Measurements from ENCODE around the gene BBS9.

The BBS9 gene

DNA sequence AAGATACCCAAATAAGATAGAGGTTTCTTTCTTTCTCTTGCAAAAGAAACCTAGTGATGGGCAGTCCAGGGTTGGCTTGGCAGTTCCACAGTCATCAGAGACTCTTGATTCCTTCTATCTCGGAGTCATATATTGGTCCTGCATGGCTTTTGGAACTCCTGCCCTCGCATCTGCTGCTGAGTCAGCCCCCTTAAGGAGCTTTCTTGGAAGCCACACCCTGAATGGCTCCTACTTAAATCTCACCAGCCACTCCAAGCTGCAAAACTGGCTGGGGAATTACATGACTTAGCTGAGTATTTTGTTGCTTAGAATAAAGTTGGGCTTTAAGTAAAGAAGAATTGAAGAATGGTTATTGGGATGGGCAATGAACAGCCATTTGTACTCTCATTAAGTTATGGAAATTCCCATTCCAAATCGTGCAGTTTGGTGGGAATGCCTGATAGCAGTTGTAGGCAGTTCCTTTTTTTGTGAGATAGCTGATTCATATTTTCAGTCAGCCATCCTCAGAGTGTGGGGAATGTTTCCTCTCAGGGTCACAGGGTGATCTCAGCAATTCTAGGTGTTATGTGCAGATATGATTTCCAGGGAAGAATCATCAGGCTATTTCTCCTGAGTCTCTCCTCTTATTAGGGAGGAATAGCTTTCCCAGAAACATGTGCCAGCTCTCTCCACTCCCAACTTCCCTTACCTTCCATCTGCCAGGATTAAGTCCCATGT lies 209.9 kb downstream of the BBS9 start:
- TF ChIP-seq, protein P1, sequence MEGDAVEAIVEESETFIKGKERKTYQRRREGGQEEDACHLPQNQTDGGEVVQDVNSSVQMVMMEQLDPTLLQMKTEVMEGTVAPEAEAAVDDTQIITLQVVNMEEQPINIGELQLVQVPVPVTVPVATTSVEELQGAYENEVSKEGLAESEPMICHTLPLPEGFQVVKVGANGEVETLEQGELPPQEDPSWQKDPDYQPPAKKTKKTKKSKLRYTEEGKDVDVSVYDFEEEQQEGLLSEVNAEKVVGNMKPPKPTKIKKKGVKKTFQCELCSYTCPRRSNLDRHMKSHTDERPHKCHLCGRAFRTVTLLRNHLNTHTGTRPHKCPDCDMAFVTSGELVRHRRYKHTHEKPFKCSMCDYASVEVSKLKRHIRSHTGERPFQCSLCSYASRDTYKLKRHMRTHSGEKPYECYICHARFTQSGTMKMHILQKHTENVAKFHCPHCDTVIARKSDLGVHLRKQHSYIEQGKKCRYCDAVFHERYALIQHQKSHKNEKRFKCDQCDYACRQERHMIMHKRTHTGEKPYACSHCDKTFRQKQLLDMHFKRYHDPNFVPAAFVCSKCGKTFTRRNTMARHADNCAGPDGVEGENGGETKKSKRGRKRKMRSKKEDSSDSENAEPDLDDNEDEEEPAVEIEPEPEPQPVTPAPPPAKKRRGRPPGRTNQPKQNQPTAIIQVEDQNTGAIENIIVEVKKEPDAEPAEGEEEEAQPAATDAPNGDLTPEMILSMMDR (conservative IDR thresholded peaks at IDR 0.05; ENCODE audit: low read length), result no peak
- TF ChIP-seq EZH2phosphoT487 (IDR thresholded peaks at IDR 0.05; ENCODE audit: borderline replicate concordance), result no peak

GRCh38 chr7:33346055-33346454 lies 216.7 kb downstream of the BBS9 start:
- Histone ChIP-seq H3K4me2 (ENCODE audit: low read depth, low read length, poor library complexity, severe bottlenecking) (no peak overlapping the region), H3K9me3 (ENCODE audit: insufficient read depth, low read depth, low read length) (no peaks in the 10 kb centered on the region), H3F3A (ENCODE audit: low read depth) (no peaks in the 10 kb centered on the region), H4K20me1 (ENCODE audit: insufficient read depth, low read length, poor library complexity, severe bottlenecking) (no peaks in the 10 kb centered on the region), H2AFZ (ENCODE audit: low read length) (no peak overlapping the region), H3K4me3 (ENCODE audit: low read length, poor library complexity, severe bottlenecking) (no peak overlapping the region), H3K36me3 (ENCODE audit: insufficient read depth, low read length) (no peaks in the 10 kb centered on the region), H3K4me1 (ENCODE audit: insufficient read depth, low read length, poor library complexity, severe bottlenecking) (no peaks in the 10 kb centered on the region), H3K79me2 (ENCODE audit: insufficient read depth, low read length) (no peaks in the 10 kb centered on the region), H3K27me3 (ENCODE audit: insufficient read depth, low read length, poor library complexity, severe bottlenecking) (no peaks in the 10 kb centered on the region), H3K9me2 (replicated peaks; ENCODE audit: low read depth, low read length) (no peaks in the 10 kb centered on the region; the same call in 1 of the 2 replicates), H3K9ac (ENCODE audit: low read depth, low read length, poor library complexity, severe bottlenecking) (no peak overlapping the region)
- TF ChIP-seq EZH2phosphoT487 (IDR thresholded peaks at IDR 0.05; ENCODE audit: borderline replicate concordance), result no peak
- TF ChIP-seq, protein P1 (conservative IDR thresholded peaks at IDR 0.05; ENCODE audit: low read length), result no peak

More for the DNA sequence above, 209.9 kb downstream of the BBS9 start:
- H3F3A ChIP-seq (ENCODE audit: low read depth), result no peaks in the 10 kb centered on the region
- H4K20me1 ChIP-seq (ENCODE audit: insufficient read depth, low read length, poor library complexity, severe bottlenecking), result no peaks in the 10 kb centered on the region
- no peaks in the 10 kb centered on the region for H3K4me1 ChIP-seq (ENCODE audit: insufficient read depth, low read length, poor library complexity, severe bottlenecking)
- no peaks in the 10 kb centered on the region for H3K9me3 ChIP-seq (ENCODE audit: insufficient read depth, low read depth, low read length)
- no peak overlapping the region for H3K9ac ChIP-seq (ENCODE audit: low read depth, low read length, poor library complexity, severe bottlenecking)
- no peak overlapping the region for H2AFZ ChIP-seq (ENCODE audit: low read length)
- H3K36me3 ChIP-seq (ENCODE audit: insufficient read depth, low read length), result no peaks in the 10 kb centered on the region
- H3K4me2 ChIP-seq (ENCODE audit: low read depth, low read length, poor library complexity, severe bottlenecking), result no peak overlapping the region
- no peak overlapping the region for H3K4me3 ChIP-seq (ENCODE audit: low read length, poor library complexity, severe bottlenecking)
- H3K9me2 ChIP-seq (replicated peaks; ENCODE audit: low read depth, low read length), result no peaks in the 10 kb centered on the region; the same call in 1 of the 2 replicates
- no peaks in the 10 kb centered on the region for H3K27me3 ChIP-seq (ENCODE audit: insufficient read depth, low read length, poor library complexity, severe bottlenecking)
- no peaks in the 10 kb centered on the region for H3K79me2 ChIP-seq (ENCODE audit: insufficient read depth, low read length)

DNA sequence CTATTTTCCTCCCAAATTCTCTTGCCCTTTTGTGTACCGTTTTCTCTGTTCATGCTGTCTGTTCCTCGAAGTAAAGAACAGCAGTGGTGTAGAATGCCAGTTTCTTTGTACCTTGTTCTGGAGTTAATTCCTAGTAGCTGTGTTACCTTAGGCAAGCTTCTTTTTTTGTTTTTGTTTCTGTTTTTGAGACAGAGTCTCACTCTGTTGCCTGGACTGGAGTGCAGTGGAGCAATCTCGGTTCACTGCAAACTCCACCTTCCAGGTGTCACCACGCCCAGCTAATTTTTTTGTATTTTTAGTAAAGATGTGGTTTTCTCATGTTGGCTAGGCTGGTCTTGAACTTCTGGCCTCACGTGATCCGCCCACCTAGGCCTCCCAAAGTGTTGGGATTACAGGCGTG lies 221.2 kb downstream of the BBS9 start:
- Histone ChIP-seq H3K36me3 (ENCODE audit: insufficient read depth, low read length) (no peaks in the 10 kb centered on the region), H4K20me1 (ENCODE audit: insufficient read depth, low read length, poor library complexity, severe bottlenecking) (no peaks in the 10 kb centered on the region), H2AFZ (ENCODE audit: low read length) (no peak overlapping the region), H3K4me2 (ENCODE audit: low read depth, low read length, poor library complexity, severe bottlenecking) (no peak overlapping the region), H3K4me3 (ENCODE audit: low read length, poor library complexity, severe bottlenecking) (no peak overlapping the region), H3K9ac (ENCODE audit: low read depth, low read length, poor library complexity, severe bottlenecking) (no peak overlapping the region), H3K4me1 (ENCODE audit: insufficient read depth, low read length, poor library complexity, severe bottlenecking) (peaks cover 4% of the 10 kb centered on the region), H3F3A (ENCODE audit: low read depth) (no peaks in the 10 kb centered on the region), H3K9me3 (ENCODE audit: insufficient read depth, low read depth, low read length) (no peaks in the 10 kb centered on the region), H3K79me2 (ENCODE audit: insufficient read depth, low read length) (no peaks in the 10 kb centered on the region), H3K9me2 (replicated peaks; ENCODE audit: low read depth, low read length) (no peaks in the 10 kb centered on the region), H3K27me3 (ENCODE audit: insufficient read depth, low read length, poor library complexity, severe bottlenecking) (no peaks in the 10 kb centered on the region)
- TF ChIP-seq, protein P1 (conservative IDR thresholded peaks at IDR 0.05; ENCODE audit: low read length), result no peak
- no peak for TF ChIP-seq EZH2phosphoT487 (IDR thresholded peaks at IDR 0.05; ENCODE audit: borderline replicate concordance)

Data from Loucy (cell line).